Nephron (organoid): ENCODE data around the gene ZNF580.

Experiments used
- H3K27ac Mint-ChIP-seq, 3 experiments: 2 replicates each; pipeline ENCODE4 v1.8.0; 2020; ENCODE audit warnings: mixed read lengths in 3 of 3, mild to moderate bottlenecking in 2 of 3, moderate library complexity in 1 of 3
- H3K27me3 Mint-ChIP-seq: 2 replicates; pipeline ENCODE4 v1.8.0; 2021; ENCODE audit warnings: low read depth, mild to moderate bottlenecking, moderate library complexity, mixed read lengths
- H3K36me3 Mint-ChIP-seq: 2 replicates; pipeline ENCODE4 v1.8.0; 2020; ENCODE audit warnings: low read depth, mixed read lengths
- H3K4me1 Mint-ChIP-seq: 2 replicates; pipeline ENCODE4 v1.8.0; 2020; ENCODE audit warnings: mixed read lengths
- H3K4me3 Mint-ChIP-seq, 3 experiments: 2 replicates each; pipeline ENCODE4 v1.8.0; 2020; ENCODE audit warnings: mild to moderate bottlenecking in 3 of 3, mixed read lengths in 3 of 3, moderate library complexity in 2 of 3
- H3K9me3 Mint-ChIP-seq: 2 replicates; pipeline ENCODE4 v1.8.0; 2020; ENCODE audit warnings: mixed read lengths
- CTCF ChIP-seq, 3 experiments: fragments of 200-600 bp; sonication (generic); IDR thresholded peaks; one replicate each; pipeline ENCODE4 v1.5.0; 2021; ENCODE audit warnings: antibody characterized with exemption in 3 of 3; ENCODE audit not compliant: unreplicated experiment in 3 of 3

ZNF580 gene

GRCh38 chr19:55660404-55660803 is 19.6 kb downstream of the ZNF580 start:
- Mint-ChIP-seq H3K27me3 (peaks cover 5% of the 10 kb centered on the region), H3K36me3 (peaks cover 45% of the 10 kb centered on the region), H3K27ac (no peak overlapping the region), H3K4me1 (peaks cover 32% of the 10 kb centered on the region), H3K4me3 (no peak overlapping the region), H3K9me3 (no peaks in the 10 kb centered on the region)
- TF ChIP-seq CTCF (IDR thresholded peaks at IDR 0.05; ENCODE audit: unreplicated experiment in 3 of 3) = no peak

GRCh38 chr19:55660991-55661390 is 20.2 kb downstream of the ZNF580 start:
- H3K9me3 Mint-ChIP-seq = no peaks in the 10 kb centered on the region
- H3K36me3 Mint-ChIP-seq = peaks cover 49% of the 10 kb centered on the region

GRCh38 chr19:55661826-55662225 is 21.0 kb downstream of the ZNF580 start:
- no peak for TF ChIP-seq CTCF (IDR thresholded peaks at IDR 0.05; ENCODE audit: unreplicated experiment in 3 of 3)
- peaks cover 5% of the 10 kb centered on the region for H3K27me3 Mint-ChIP-seq
- H3K4me1 Mint-ChIP-seq = peaks cover 19% of the 10 kb centered on the region
- no peak overlapping the region for H3K27ac Mint-ChIP-seq
- no peaks in the 10 kb centered on the region for H3K9me3 Mint-ChIP-seq
- peak overlapping the region in 1 of 3 experiments; percentile 42 for H3K4me3 Mint-ChIP-seq
- H3K36me3 Mint-ChIP-seq = peaks cover 56% of the 10 kb centered on the region

More at GRCh38 chr19:55660991-55661390, 20.2 kb downstream of the ZNF580 start:
- peaks cover 27% of the 10 kb centered on the region for H3K4me1 Mint-ChIP-seq
- H3K27ac Mint-ChIP-seq = no peak overlapping the region
- H3K4me3 Mint-ChIP-seq = no peak overlapping the region
- peaks cover 5% of the 10 kb centered on the region for H3K27me3 Mint-ChIP-seq
- TF ChIP-seq CTCF (IDR thresholded peaks at IDR 0.05; ENCODE audit: unreplicated experiment in 3 of 3) = no peak

GRCh38 chr19:55663846-55664536 is 23.2 kb downstream of the ZNF580 start:
- TF ChIP-seq CTCF (IDR thresholded peaks at IDR 0.05; ENCODE audit: unreplicated experiment in 3 of 3) = no peak

GRCh38 chr19:55666343-55667005 is 25.7 kb downstream of the ZNF580 start:
- H3K27me3 Mint-ChIP-seq = no peaks in the 10 kb centered on the region
- TF ChIP-seq CTCF (IDR thresholded peaks at IDR 0.05; ENCODE audit: unreplicated experiment in 3 of 3) = no peak
- peaks cover 76% of the 10 kb centered on the region for H3K36me3 Mint-ChIP-seq
- H3K4me3 Mint-ChIP-seq = no peak overlapping the region
- peaks cover 2% of the 10 kb centered on the region for H3K4me1 Mint-ChIP-seq
- H3K9me3 Mint-ChIP-seq = no peaks in the 10 kb centered on the region
- H3K27ac Mint-ChIP-seq = no peak overlapping the region

More at GRCh38 chr19:55663846-55664536, 23.2 kb downstream of the ZNF580 start:
- Mint-ChIP-seq H3K27ac (no peak overlapping the region), H3K4me3 (no peak overlapping the region), H3K9me3 (no peaks in the 10 kb centered on the region), H3K27me3 (peaks cover 5% of the 10 kb centered on the region), H3K4me1 (peaks cover 7% of the 10 kb centered on the region), H3K36me3 (peaks cover 65% of the 10 kb centered on the region)
